A549 (cell line): ENCODE measurements around the gene CCNG2. TPM values are rescaled to one million over a fixed set of nuclear protein-coding genes. Genes with fewer than 3 reads are reported as not detected.

Experiments used
- ATAC-seq, 2 experiments: fragments of 200-7000 bp in 1 of 2; fragments of >200 bp in 1 of 2; cut with Nextera tagmentation in 1 of 2; cut with Tn5 transposase in 1 of 2; 3 replicates each; pipeline versions ENCODE4 v1.8.0 to v1.9.1; 2018 to 2020; ENCODE audit warnings: mild to moderate bottlenecking in 1 of 2, moderate library complexity in 1 of 2
- CTCF ChIA-PET: fragments of 300-600 bp; sonication (Branson Sonifier 250); formaldehyde crosslinking; extraction: SDS; loops from one replicate; lab custom pipeline; 2021; ENCODE audit warnings: antibody characterized with exemption, inconsistent platforms; lab: Yijun Ruan, JAX
- POLR2A ChIA-PET: fragments of 350-600 bp; formaldehyde crosslinking; extraction: SDS; loops from one replicate; lab custom pipeline; 2021; ENCODE audit warnings: antibody characterized with exemption, inconsistent platforms; lab: Yijun Ruan, JAX
- DNase-seq, 2 experiments: peaks; one replicate each; pipeline versions ENCODE4 v3.0.0 to v3.0.0-alpha.2; 2011 to 2016; ENCODE audit warnings: low read depth in 1 of 2, low spot score in 1 of 2
- FAIRE-seq: peaks from 2 replicates; lab custom pipeline; 2011; peaks lifted over from hg19 to GRCh38; lab: Jason Lieb, UNC
- H3K27ac ChIP-seq, 2 experiments: fragments of >200 bp; sonication (Bioruptor Twin); formaldehyde crosslinking; 3 replicates each; pipeline ENCODE4 v1.5.1; 2016 to 2017
- H3K4me1 ChIP-seq: fragments of >200 bp; sonication (Bioruptor Twin); formaldehyde crosslinking; 3 replicates; pipeline ENCODE4 v1.6.1; 2016
- H3K4me2 ChIP-seq: fragments of >200 bp; sonication (Bioruptor Twin); formaldehyde crosslinking; 3 replicates; pipeline ENCODE4 v1.6.1; 2016
- H3K4me3 ChIP-seq: fragments of >200 bp; sonication (Bioruptor Twin); formaldehyde crosslinking; 3 replicates; pipeline ENCODE4 v1.5.1; 2016
- H3K9me3 ChIP-seq: fragments of >200 bp; sonication (Bioruptor Twin); formaldehyde crosslinking; 3 replicates; pipeline ENCODE4 v1.6.1; 2016
- ATOH8 ChIP-seq: fragments of 250-450 bp; sonication (Bioruptor Pico); IDR thresholded peaks from 2 replicates; pipeline ENCODE4 v1.5.0; 2020; ENCODE audit warnings: low read depth, mild to moderate bottlenecking, moderate library complexity
- BCL3 ChIP-seq: fragments of >200 bp; sonication (Bioruptor Twin); formaldehyde crosslinking; IDR thresholded peaks from 3 replicates; pipeline ENCODE4 v1.6.1; 2016
- CBX2 ChIP-seq: fragments of 200-600 bp; sonication (generic); IDR thresholded peaks from 2 replicates; pipeline ENCODE4 v1.6.1; 2016; ENCODE audit warnings: low read depth, mild to moderate bottlenecking, borderline replicate concordance
- CBX8 ChIP-seq: fragments of 200-600 bp; sonication (generic); IDR thresholded peaks from 2 replicates; pipeline ENCODE4 v1.6.1; 2016
- CTCF ChIP-seq: fragments of >200 bp; sonication (Bioruptor Twin); formaldehyde crosslinking; IDR thresholded peaks from 3 replicates; pipeline ENCODE4 v1.5.1; 2016
- E2F6 ChIP-seq: IDR thresholded peaks from 2 replicates; pipeline ENCODE4 v1.6.1; 2012; ENCODE audit warnings: low read depth, borderline replicate concordance
- ELK1 ChIP-seq: fragments of 150-350 bp; IDR thresholded peaks from 2 replicates; pipeline ENCODE4 v1.6.1; 2014; ENCODE audit warnings: low read depth, mild to moderate bottlenecking, low read length
- FOXS1 ChIP-seq: fragments of 250-450 bp; sonication (Bioruptor Pico); IDR thresholded peaks from 2 replicates; pipeline ENCODE4 v1.5.0; 2020; ENCODE audit warnings: mild to moderate bottlenecking, moderate library complexity
- HDAC2 ChIP-seq: fragments of 200-600 bp; sonication (generic); IDR thresholded peaks from 2 replicates; pipeline ENCODE4 v1.6.1; 2016
- HMGXB4 ChIP-seq: fragments of 250-450 bp; sonication (Bioruptor Pico); IDR thresholded peaks from 2 replicates; pipeline ENCODE4 v1.5.0; 2021; ENCODE audit warnings: mild to moderate bottlenecking, moderate library complexity, borderline replicate concordance
- KDM1A ChIP-seq: fragments of 200-600 bp; sonication (generic); IDR thresholded peaks from 2 replicates; pipeline ENCODE4 v1.6.1; 2016; ENCODE audit warnings: low read depth, mild to moderate bottlenecking
- KDM5A ChIP-seq: fragments of 200-600 bp; sonication (generic); IDR thresholded peaks from 2 replicates; pipeline ENCODE4 v1.6.1; 2016; ENCODE audit warnings: antibody characterized with exemption, mild to moderate bottlenecking
- MAFK ChIP-seq: fragments of 450-650 bp; IDR thresholded peaks from 2 replicates; pipeline ENCODE4 v1.6.1; 2014; ENCODE audit not compliant: partially characterized antibody
- PBX3 ChIP-seq: IDR thresholded peaks from 2 replicates; pipeline ENCODE4 v1.6.1; 2012
- RAD21 ChIP-seq, 2 experiments: fragments of >200 bp in 1 of 2; sonication (Bioruptor Twin) in 1 of 2; formaldehyde crosslinking in 1 of 2; IDR thresholded peaks in 1 of 2; conservative IDR thresholded peaks in 1 of 2; 2 replicates in 1 of 2; 3 replicates in 1 of 2; pipeline ENCODE4 v1.6.1; 2012 to 2018; ENCODE audit warnings: inconsistent platforms in 1 of 2
- RFX5 ChIP-seq: fragments of 450-650 bp; IDR thresholded peaks from 2 replicates; pipeline ENCODE4 v1.7.1; 2014; ENCODE audit warnings: antibody characterized with exemption, mild to moderate bottlenecking, moderate library complexity
- TFCP2L1 ChIP-seq: fragments of 250-450 bp; sonication (Bioruptor Pico); IDR thresholded peaks from 2 replicates; pipeline ENCODE4 v1.5.0; 2021; ENCODE audit warnings: mild to moderate bottlenecking
- ZSCAN20 ChIP-seq: fragments of 250-450 bp; sonication (Bioruptor Pico); IDR thresholded peaks from 2 replicates; pipeline ENCODE4 v1.8.0; 2022; ENCODE audit warnings: mild to moderate bottlenecking, moderate library complexity
- whole genome bisulfite sequencing: methylation state at CpG from one replicate; pipeline ENCODE4 v1.1.6; 2017; ENCODE audit errors: missing lambda C conversion rate; 5-methylcytosine and 5-hydroxymethylcytosine counted together
- polyA plus RNA-seq, 4 experiments: library from polyadenylated mRNA; depleted of rRNA in 3 of 4; stranded (reverse); fragments of >200 nt; fragmentation: RNase III in 1 of 4; extraction: RNeasy Plus Mini Kit Qiagen cat#74134 plus additional on column Dnase treatment in 1 of 4; gene quantifications; 2 replicates in 3 of 4; 3 replicates in 1 of 4; pipeline ENCODE4 v1.2.3, GENCODE V29; 2011 to 2017

CCNG2 gene
- polyA plus RNA-seq, 2 of the 4 experiments (the other 2 are of a cell fraction): 3.9 to 9.8 TPM

GRCh38 chr4:77197831-77198230 is 40.8 kb downstream of the CCNG2 start:
- Histone ChIP-seq H3K4me2 (no peak overlapping the region), H3K27ac (no peak overlapping the region), H3K4me1 (no peaks in the 10 kb centered on the region), H3K4me3 (no peak overlapping the region), H3K9me3 (no peaks in the 10 kb centered on the region)
- TF ChIP-seq CTCF (no peak), KDM1A (no peak), KDM5A (no peak)
- WGBS: 2% methylated on average over 2 of the region's 2 CpGs
- no peak for DNase-seq
- ATAC-seq: no peak
- CTCF ChIA-PET: interaction anchor here (0.8 to 1.1 kb wide), 2 partner anchors 42 to 103 kb away, joined by 3 to 4 read pairs; no protein-coding TSS in a partner anchor
- POLR2A ChIA-PET: no interaction called here
- no peak for FAIRE-seq

- H3K9me3 ChIP-seq: no peaks in the 10 kb centered on the region
- TF ChIP-seq HDAC2: no peak
- TF ChIP-seq TFCP2L1: no peak
- DNase-seq (no peak), FAIRE-seq (no peak), ATAC-seq (no peak)
- no peak overlapping the region for H3K27ac ChIP-seq
- CTCF ChIA-PET: interaction anchor here (0.8 to 2.7 kb wide), 3 partner anchors 16 to 154 kb away, joined by 7 to 9 read pairs (median 8); no protein-coding TSS in a partner anchor
- H3K4me2 ChIP-seq: no peak overlapping the region
- WGBS: 10% methylated on average over 2 of the region's 2 CpGs
- H3K4me1 ChIP-seq: no peaks in the 10 kb centered on the region
- H3K4me3 ChIP-seq: no peak overlapping the region
- POLR2A ChIA-PET: no interaction called here
Measured at GRCh38 chr4:77199276-77199675, 42.3 kb downstream of the CCNG2 start.

GRCh38 chr4:77199701-77200100 is 42.7 kb downstream of the CCNG2 start:
- 0% methylated on average over 1 of the region's 1 CpG for WGBS
- ATAC-seq: no peak
- CTCF ChIA-PET: interaction anchor here (1.3 to 2.7 kb wide), 3 partner anchors 15 to 154 kb away, joined by 3 to 9 read pairs (median 8); no protein-coding TSS in a partner anchor
- DNase-seq: no peak
- no peaks in the 10 kb centered on the region for H3K9me3 ChIP-seq
- no peak for TF ChIP-seq CBX2
- TF ChIP-seq ELK1: no peak
- no peak for FAIRE-seq
- no peaks in the 10 kb centered on the region for H3K4me1 ChIP-seq
- no peak overlapping the region for H3K4me2 ChIP-seq
- no peak overlapping the region for H3K4me3 ChIP-seq
- H3K27ac ChIP-seq: no peak overlapping the region
- POLR2A ChIA-PET: no interaction called here

GRCh38 chr4:77201343-77201742 is 44.3 kb downstream of the CCNG2 start:
- DNase-seq: no peak
- Histone ChIP-seq H3K4me3 (no peak overlapping the region), H3K4me2 (no peak overlapping the region), H3K4me1 (no peaks in the 10 kb centered on the region), H3K27ac (no peak overlapping the region), H3K9me3 (no peaks in the 10 kb centered on the region)
- ChIA-PET POLR2A (no interaction called here), CTCF (interaction anchor here (0.7 to 2.7 kb wide), 3 partner anchors 14 to 1195 kb away, joined by 3 to 9 read pairs (median 7); no protein-coding TSS in a partner anchor)
- WGBS: 86% methylated on average over 1 of the region's 1 CpG
- FAIRE-seq: no peak
- no peak for ATAC-seq
- TF ChIP-seq E2F6 (no peak), BCL3 (no peak), CBX2 (no peak), ZSCAN20 (CRISPR knock-in tag) (no peak), CBX8 (no peak), RFX5 (no peak), PBX3 (no peak), TFCP2L1 (no peak), RAD21 (conservative IDR thresholded peaks at IDR 0.05 in 1 of 2, IDR thresholded peaks at IDR 0.05 in 1 of 2) (no peak), FOXS1 (CRISPR knock-in tag) (no peak), ATOH8 (CRISPR knock-in tag) (no peak), MAFK (no peak), HMGXB4 (CRISPR knock-in tag) (no peak)
